GM23338 (cell line): ENCODE results near the gene CTCFL. TPM values are rescaled to one million over a fixed set of nuclear protein-coding genes. Genes with fewer than 3 reads are reported as not detected.

Source experiments
- ATAC-seq: fragments of 200-7000 bp; cut with Tn5 transposase; 3 replicates; pipeline ENCODE4 v1.9.1; 2020
- DNase-seq: peaks from one replicate; pipeline ENCODE4 v3.0.0-alpha.2; 2015; ENCODE audit warnings: low spot score
- H2AFZ ChIP-seq: fragments of 200-600 bp; sonication (generic); 2 replicates; pipeline ENCODE4 v1.8.0; 2016; ENCODE audit warnings: antibody characterized with exemption, mild to moderate bottlenecking, moderate library complexity
- H3F3A ChIP-seq: fragments of 200-600 bp; sonication (generic); replicated peaks from 2 replicates; pipeline ENCODE4 v1.8.0; 2017; ENCODE audit warnings: antibody characterized with exemption, mixed run types, low read depth
- H3K27ac ChIP-seq: fragments of 200-600 bp; sonication (generic); 2 replicates; pipeline ENCODE4 v1.6.1; 2016; ENCODE audit warnings: low read depth
- H3K27me3 ChIP-seq: fragments of 200-600 bp; sonication (generic); 2 replicates; pipeline ENCODE4 v1.8.0; 2016; ENCODE audit warnings: mild to moderate bottlenecking, mixed run types, moderate library complexity; ENCODE audit not compliant: insufficient read depth
- H3K36me3 ChIP-seq: fragments of 200-600 bp; sonication (generic); 2 replicates; pipeline ENCODE4 v1.8.0; 2016; ENCODE audit warnings: mild to moderate bottlenecking; ENCODE audit not compliant: insufficient read depth
- H3K4me1 ChIP-seq: fragments of 200-600 bp; sonication (generic); 2 replicates; pipeline ENCODE4 v1.8.0; 2016; ENCODE audit warnings: mild to moderate bottlenecking, moderate library complexity; ENCODE audit not compliant: insufficient read depth
- H3K4me2 ChIP-seq: fragments of 200-600 bp; sonication (generic); 2 replicates; pipeline ENCODE4 v1.7.1; 2017; ENCODE audit warnings: mixed run types
- H3K4me3 ChIP-seq: fragments of 200-600 bp; sonication (generic); 2 replicates; pipeline ENCODE4 v1.6.1; 2016; ENCODE audit warnings: mixed run types
- H3K79me2 ChIP-seq: fragments of 200-600 bp; sonication (generic); replicated peaks from 2 replicates; pipeline ENCODE4 v1.8.0; 2017; ENCODE audit warnings: mild to moderate bottlenecking; ENCODE audit not compliant: insufficient read depth
- H3K9me2 ChIP-seq: fragments of 200-600 bp; sonication (generic); 2 replicates; pipeline ENCODE4 v1.8.0; 2017; ENCODE audit not compliant: insufficient read depth
- H4K20me1 ChIP-seq: fragments of 200-600 bp; sonication (generic); replicated peaks from 2 replicates; pipeline ENCODE4 v1.8.0; 2017; ENCODE audit warnings: mild to moderate bottlenecking; ENCODE audit not compliant: insufficient read depth
- H3K27ac Mint-ChIP-seq: 2 replicates; pipeline ENCODE4 v1.8.0; 2020; ENCODE audit warnings: inconsistent platforms, mild to moderate bottlenecking, moderate library complexity, mixed read lengths
- H3K27me3 Mint-ChIP-seq: 3 replicates; pipeline ENCODE4 v1.8.0; 2022; ENCODE audit warnings: low read depth, mild to moderate bottlenecking, moderate library complexity, mixed read lengths, inconsistent platforms; ENCODE audit not compliant: insufficient read depth, poor library complexity
- H3K36me3 Mint-ChIP-seq: 3 replicates; pipeline ENCODE4 v1.8.0; 2021; ENCODE audit warnings: low read depth, mild to moderate bottlenecking, inconsistent platforms, moderate library complexity, mixed read lengths
- H3K4me1 Mint-ChIP-seq: 3 replicates; pipeline ENCODE4 v1.8.0; 2020; ENCODE audit warnings: mild to moderate bottlenecking, inconsistent platforms, mixed read lengths
- H3K4me3 Mint-ChIP-seq: 3 replicates; pipeline ENCODE4 v1.8.0; 2021; ENCODE audit warnings: moderate library complexity, mild to moderate bottlenecking, inconsistent platforms, mixed read lengths
- H3K9me3 Mint-ChIP-seq: 3 replicates; pipeline ENCODE4 v1.8.0; 2020; ENCODE audit warnings: moderate library complexity, mild to moderate bottlenecking, inconsistent platforms, mixed read lengths
- CREB1 ChIP-seq: fragments of 250-450 bp; sonication (Bioruptor Pico); IDR thresholded peaks from 2 replicates; pipeline ENCODE4 v1.5.0; 2020; ENCODE audit warnings: low read depth, mild to moderate bottlenecking, moderate library complexity
- CTCF ChIP-seq, 2 experiments: fragments of 200-600 bp in 1 of 2; sonication (generic) in 1 of 2; conservative IDR thresholded peaks; 2 replicates each; pipeline versions ENCODE4 v1.5.1 to v1.6.1; 2016 to 2017; ENCODE audit warnings: antibody characterized with exemption in 2 of 2, low read depth in 2 of 2, mild to moderate bottlenecking in 2 of 2, moderate library complexity in 1 of 2
- ETS1 ChIP-seq: IDR thresholded peaks from 2 replicates; pipeline ENCODE4 v1.6.1; 2016; ENCODE audit warnings: antibody characterized with exemption
- EZH2 ChIP-seq: fragments of 200-600 bp; sonication (generic); IDR thresholded peaks from one replicate; pipeline ENCODE4 v1.8.0; 2017; ENCODE audit warnings: antibody characterized with exemption, mild to moderate bottlenecking, low read depth; ENCODE audit not compliant: unreplicated experiment
- EZH2phosphoT487 ChIP-seq: fragments of 200-600 bp; sonication (generic); IDR thresholded peaks from one replicate; pipeline ENCODE4 v1.8.1; 2018; ENCODE audit warnings: antibody characterized with exemption; ENCODE audit not compliant: unreplicated experiment
- JUNB ChIP-seq: IDR thresholded peaks from one replicate; pipeline ENCODE4 v1.6.1; 2016; ENCODE audit warnings: antibody characterized with exemption; ENCODE audit not compliant: unreplicated experiment
- NANOG ChIP-seq: IDR thresholded peaks from 2 replicates; pipeline ENCODE4 v1.6.1; 2016; ENCODE audit warnings: antibody characterized with exemption, borderline replicate concordance
- POLR2AphosphoS5 ChIP-seq: IDR thresholded peaks from 2 replicates; pipeline ENCODE4 v1.6.1; 2016; ENCODE audit warnings: antibody characterized with exemption, low read depth
- REST ChIP-seq: IDR thresholded peaks from one replicate; pipeline ENCODE4 v1.6.1; 2018; ENCODE audit warnings: antibody characterized with exemption; ENCODE audit not compliant: unreplicated experiment
- STAT1 ChIP-seq: IDR thresholded peaks from one replicate; pipeline ENCODE4 v1.6.1; 2016; ENCODE audit warnings: antibody characterized with exemption; ENCODE audit not compliant: unreplicated experiment
- ZNF114 ChIP-seq: fragments of 250-450 bp; sonication (Bioruptor Pico); IDR thresholded peaks from 2 replicates; pipeline ENCODE4 v1.5.0; 2020; ENCODE audit warnings: mild to moderate bottlenecking, moderate library complexity
- ZNF331 ChIP-seq: fragments of 250-450 bp; sonication (Bioruptor Pico); IDR thresholded peaks from 2 replicates; pipeline ENCODE4 v1.5.0; 2020; ENCODE audit warnings: low read depth, mild to moderate bottlenecking, moderate library complexity
- ZNF462 ChIP-seq: fragments of 250-450 bp; sonication (Bioruptor Pico); IDR thresholded peaks from 2 replicates; pipeline ENCODE4 v1.5.0; 2020; ENCODE audit warnings: mild to moderate bottlenecking, moderate library complexity
- polyA plus RNA-seq: library from polyadenylated mRNA; unstranded; fragments of >200 nt; fragmentation: Nextera tagmentation; extraction: Ambion mirVana; gene quantifications from 2 replicates; pipeline ENCODE4 v1.2.1, GENCODE V29; 2016
- total RNA-seq: library from RNA; depleted of rRNA; stranded (reverse); fragments of >200 nt; shearing (Covaris generic); gene quantifications from 2 replicates; pipeline ENCODE4 v1.2.3, GENCODE V29; 2014

CTCFL gene
- total and polyA plus RNA-seq, 2 experiments from 2014 or later: 0.55 to 1.4 TPM

- H3K27ac ChIP-seq: no peak overlapping the region
- H3K4me1 ChIP-seq: peaks cover 6% of the 10 kb centered on the region
- H3K4me2 ChIP-seq: no peak overlapping the region
- DNase-seq (no peak), ATAC-seq (no peak)
- H3K27me3 ChIP-seq: no peaks in the 10 kb centered on the region
- no peaks in the 10 kb centered on the region for H3F3A ChIP-seq
- peaks cover 8% of the 10 kb centered on the region for H3K27me3 Mint-ChIP-seq
- H3K4me3 Mint-ChIP-seq: no peak overlapping the region
- H3K4me3 ChIP-seq: no peak overlapping the region
- H3K9me3 Mint-ChIP-seq: no peaks in the 10 kb centered on the region
- no peaks in the 10 kb centered on the region for H3K36me3 Mint-ChIP-seq
- no peaks in the 10 kb centered on the region for H3K79me2 ChIP-seq
- no peak overlapping the region for H3K27ac Mint-ChIP-seq
- H2AFZ ChIP-seq: 0 out of 2 replicates have a peak overlapping the region, but pooled peaks have one; percentile 10
- peaks cover 24% of the 10 kb centered on the region for H3K4me1 Mint-ChIP-seq
- no peaks in the 10 kb centered on the region; the same call in 1 of the 2 replicates for H3K9me2 ChIP-seq
- no peaks in the 10 kb centered on the region for H4K20me1 ChIP-seq
- no peak for TF ChIP-seq EZH2
- TF ChIP-seq EZH2phosphoT487: no peak
- TF ChIP-seq ZNF331: no peak
- no peak for TF ChIP-seq ZNF462 (CRISPR knock-in tag)
- no peak for TF ChIP-seq JUNB
- no peak for TF ChIP-seq POLR2AphosphoS5
- TF ChIP-seq CTCF (conservative IDR thresholded peaks at IDR 0.05; ENCODE audit: low read depth in 2 of 2): no peak
- no peak for TF ChIP-seq REST
- no peak for TF ChIP-seq NANOG
- no peak for TF ChIP-seq ZNF114 (CRISPR knock-in tag)
- TF ChIP-seq CREB1 (CRISPR knock-in tag): no peak
- TF ChIP-seq STAT1: no peak
- TF ChIP-seq ETS1: no peak
- no peaks in the 10 kb centered on the region for H3K36me3 ChIP-seq
These were observed 24.0 kb downstream of the CTCFL start for GRCh38 chr20:57500962-57501361.
